CD4-positive, alpha-beta T cell treated with Interleukin-6 for 4 hours (primary cell): Measurements from ENCODE around the gene GATC.
"Not testable (repeated sequence)": the region's sequence is repeated elsewhere in the genome, so short reads cannot be mapped to it uniquely, and the experiment has no call there.

Experiments
- DNase-seq: peaks from one replicate; pipeline ENCODE4 v3.0.0-alpha.2; 2020; ENCODE audit warnings: mixed read lengths

Gene GATC

GRCh38 chr12:120437735-120438494 is 8.3 kb upstream of the GATC start, which contains the start of gene COX6A1:
Gene COX6A1, plus strand, starts transcription at chr12:120438113. Its CDS starts 14 bp downstream, at chr12:120438127.
- peak; percentile 99 for DNase-seq

GRCh38 chr12:120438495-120439198 is 7.6 kb upstream of the GATC start:
- no peak for DNase-seq

- DNase-seq = peak; percentile 84
These were observed 6.5 kb upstream of the GATC start for GRCh38 chr12:120439646-120440247.

- no peak for DNase-seq
These were observed 1.6 kb upstream of the GATC start for GRCh38 chr12:120444676-120445075.

- not testable (repeated sequence) for DNase-seq
These were observed 567 bp downstream of the GATC start for GRCh38 chr12:120446844-120447178.

- no peak for DNase-seq
These were observed 1.7 kb downstream of the GATC start for GRCh38 chr12:120447992-120448391.

GRCh38 chr12:120452524-120452923 is 6.3 kb downstream of the GATC start:
- DNase-seq = not testable (repeated sequence)

- no peak for DNase-seq
These were observed 7.0 kb downstream of the GATC start for GRCh38 chr12:120453060-120453750.

GRCh38 chr12:120453977-120454376 is 7.7 kb downstream of the GATC start:
- DNase-seq = peak; percentile 16

- no peak for DNase-seq
These were observed 9.1 kb downstream of the GATC start for GRCh38 chr12:120455302-120455701.

GRCh38 chr12:120457133-120457532 is 10.9 kb downstream of the GATC start:
- DNase-seq = peak; percentile 6

- no peak for DNase-seq
These were observed 13.9 kb downstream of the GATC start for GRCh38 chr12:120460157-120460556.

- DNase-seq = no peak
These were observed 15.9 kb downstream of the GATC start for GRCh38 chr12:120462099-120462640.

- no peak for DNase-seq
These were observed 17.5 kb downstream of the GATC start for GRCh38 chr12:120463712-120464111.

GRCh38 chr12:120465756-120466155 is 19.5 kb downstream of the GATC start:
- DNase-seq = no peak

- peak; percentile 56 for DNase-seq
These were observed 20.5 kb downstream of the GATC start for GRCh38 chr12:120466560-120467315.

GRCh38 chr12:120467439-120467838 is 21.2 kb downstream of the GATC start:
- DNase-seq = no peak

GRCh38 chr12:120468325-120468820 is 22.1 kb downstream of the GATC start:
- DNase-seq = peak; percentile 16

- DNase-seq = peak; percentile 66
These were observed 22.7 kb downstream of the GATC start for GRCh38 chr12:120468821-120469449.

- peak; percentile 98 for DNase-seq
These were observed 23.4 kb downstream of the GATC start, which contains the start of gene SRSF9 for GRCh38 chr12:120469450-120470149. Gene SRSF9, minus strand, starts transcription at chr12:120469748. Its CDS starts 139 bp downstream, at chr12:120469609.
